Keratinocyte (primary cell): ENCODE data around the gene SH3PXD2A.

Experiments
- EZH2 ChIP-seq: IDR thresholded peaks from one replicate; pipeline ENCODE4 v1.6.1; 2012; ENCODE audit warnings: inconsistent platforms, mild to moderate bottlenecking, low read length, moderate library complexity
- TF ChIP-seq, protein P1 (sequence below), 3 experiments: IDR thresholded peaks in 1 of 3; conservative IDR thresholded peaks in 1 of 3; optimal IDR thresholded peaks in 1 of 3; 2 replicates in 2 of 3; 3 replicates in 1 of 3; pipeline versions ENCODE3 to v1.5.1; 2011; ENCODE audit warnings: low read length in 3 of 3, mild to moderate bottlenecking in 3 of 3, moderate library complexity in 2 of 3, control low read depth in 1 of 3, inconsistent platforms in 1 of 3; ENCODE audit not compliant: insufficient read depth in 2 of 3; ENCODE audit errors: extremely low read depth in 1 of 3

DNA sequence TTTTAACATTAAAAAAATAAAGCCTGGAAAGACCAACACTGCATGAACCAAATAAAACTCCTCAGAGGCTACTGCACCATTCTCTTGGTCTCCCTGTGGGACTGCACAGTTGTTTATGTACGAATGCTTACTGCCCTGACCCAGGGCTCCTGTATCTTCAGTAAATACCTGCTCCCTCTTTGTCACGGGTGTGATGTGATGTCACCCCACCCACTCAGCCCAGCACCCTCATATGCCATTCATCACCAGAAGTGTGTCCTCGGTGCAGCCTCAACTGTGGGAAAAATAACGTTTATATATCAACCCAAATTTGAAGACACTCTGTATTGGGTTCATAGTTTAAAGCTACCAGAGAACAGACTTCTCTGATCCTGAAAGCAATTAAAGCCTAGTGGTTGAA lies 14.0 kb upstream of the SH3PXD2A start:
- TF ChIP-seq, protein P1, sequence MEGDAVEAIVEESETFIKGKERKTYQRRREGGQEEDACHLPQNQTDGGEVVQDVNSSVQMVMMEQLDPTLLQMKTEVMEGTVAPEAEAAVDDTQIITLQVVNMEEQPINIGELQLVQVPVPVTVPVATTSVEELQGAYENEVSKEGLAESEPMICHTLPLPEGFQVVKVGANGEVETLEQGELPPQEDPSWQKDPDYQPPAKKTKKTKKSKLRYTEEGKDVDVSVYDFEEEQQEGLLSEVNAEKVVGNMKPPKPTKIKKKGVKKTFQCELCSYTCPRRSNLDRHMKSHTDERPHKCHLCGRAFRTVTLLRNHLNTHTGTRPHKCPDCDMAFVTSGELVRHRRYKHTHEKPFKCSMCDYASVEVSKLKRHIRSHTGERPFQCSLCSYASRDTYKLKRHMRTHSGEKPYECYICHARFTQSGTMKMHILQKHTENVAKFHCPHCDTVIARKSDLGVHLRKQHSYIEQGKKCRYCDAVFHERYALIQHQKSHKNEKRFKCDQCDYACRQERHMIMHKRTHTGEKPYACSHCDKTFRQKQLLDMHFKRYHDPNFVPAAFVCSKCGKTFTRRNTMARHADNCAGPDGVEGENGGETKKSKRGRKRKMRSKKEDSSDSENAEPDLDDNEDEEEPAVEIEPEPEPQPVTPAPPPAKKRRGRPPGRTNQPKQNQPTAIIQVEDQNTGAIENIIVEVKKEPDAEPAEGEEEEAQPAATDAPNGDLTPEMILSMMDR (optimal IDR thresholded peaks at IDR 0.05 in 1 of 3, IDR thresholded peaks at IDR 0.05 in 1 of 3, conservative IDR thresholded peaks at IDR 0.05 in 1 of 3; ENCODE audit: extremely low read depth in 1 of 3, insufficient read depth in 2 of 3, low read length in 3 of 3) = no peak
- TF ChIP-seq EZH2 = no peak
